ENCODE results near the gene BRD2. TPM values are rescaled to one million over a fixed set of nuclear protein-coding genes. Genes with fewer than 3 reads are reported as not detected.
"Not testable (repeated sequence)": the region's sequence is repeated elsewhere in the genome, so short reads cannot be mapped to it uniquely, and the experiment has no call there.

BRD2 gene
- total RNA-seq, 1 donor from 2014 or later = 63.4 TPM

- DNase-seq = no peak
- no peak for TF ChIP-seq CTCF (IDR thresholded peaks at IDR 0.05; ENCODE audit: borderline replicate concordance)
- Histone ChIP-seq H3K27ac (replicated peaks) (peak within 1 kb of the TSS; percentile 91), H3K4me1 (peaks cover 19% of the 10 kb centered on the region), H3K36me3 (no peaks in the 10 kb centered on the region), H3K27me3 (ENCODE audit: low read depth) (peaks cover 10% of the 10 kb centered on the region), H3K4me3 (peak within 1 kb of the TSS; percentile 67), H3K9me3 (replicated peaks) (peaks cover under 1% of the 10 kb centered on the region)
- intact Hi-C loops (cut with micrococcal nuclease) = no loop called here
Measured at GRCh38 chr6:32940656-32941213, 27.7 kb upstream of the BRD2 start, which contains the start of gene HLA-DMB. HLA-DMB (minus strand) TSS chr6:32941028; CDS start chr6:32940807, 221 bp downstream.

DNA sequence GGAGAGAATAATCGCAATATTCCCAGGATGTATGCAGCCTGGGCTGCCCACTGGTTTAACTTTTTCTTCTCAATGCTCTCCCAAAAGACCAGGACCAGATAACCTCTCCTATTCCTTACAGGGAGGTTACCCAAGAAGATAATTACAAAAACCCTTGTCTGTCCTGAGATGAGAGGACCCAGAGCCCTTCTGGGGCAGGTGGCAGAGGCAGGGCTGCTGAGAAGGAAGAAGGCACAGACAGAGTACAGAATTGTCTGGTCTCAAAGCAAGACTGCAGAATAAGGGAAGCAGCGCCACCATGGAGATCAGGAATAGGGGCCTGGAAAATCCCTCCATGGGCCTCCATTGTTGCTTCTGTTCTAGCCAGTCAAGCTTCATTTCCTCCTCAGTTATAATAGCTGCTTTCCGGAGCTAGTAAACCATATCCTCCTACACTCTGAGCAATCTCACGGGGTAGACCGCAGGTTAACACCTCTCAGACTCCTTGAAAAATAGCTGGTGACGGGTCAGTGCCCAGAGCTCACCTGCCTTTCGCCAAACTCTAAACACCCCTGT is 27.1 kb upstream of the BRD2 start:
- DNase-seq = no peak
- peaks cover 10% of the 10 kb centered on the region for H3K27me3 ChIP-seq (ENCODE audit: low read depth)
- peak overlapping the region; percentile 91 for H3K27ac ChIP-seq (replicated peaks)
- peaks cover 19% of the 10 kb centered on the region for H3K4me1 ChIP-seq
- no peak for TF ChIP-seq CTCF (IDR thresholded peaks at IDR 0.05; ENCODE audit: borderline replicate concordance)
- no peaks in the 10 kb centered on the region for H3K36me3 ChIP-seq
- peak overlapping the region; percentile 67 for H3K4me3 ChIP-seq
- intact Hi-C loops (cut with micrococcal nuclease) = no loop called here
- H3K9me3 ChIP-seq (replicated peaks) = peaks cover 6% of the 10 kb centered on the region

DNA sequence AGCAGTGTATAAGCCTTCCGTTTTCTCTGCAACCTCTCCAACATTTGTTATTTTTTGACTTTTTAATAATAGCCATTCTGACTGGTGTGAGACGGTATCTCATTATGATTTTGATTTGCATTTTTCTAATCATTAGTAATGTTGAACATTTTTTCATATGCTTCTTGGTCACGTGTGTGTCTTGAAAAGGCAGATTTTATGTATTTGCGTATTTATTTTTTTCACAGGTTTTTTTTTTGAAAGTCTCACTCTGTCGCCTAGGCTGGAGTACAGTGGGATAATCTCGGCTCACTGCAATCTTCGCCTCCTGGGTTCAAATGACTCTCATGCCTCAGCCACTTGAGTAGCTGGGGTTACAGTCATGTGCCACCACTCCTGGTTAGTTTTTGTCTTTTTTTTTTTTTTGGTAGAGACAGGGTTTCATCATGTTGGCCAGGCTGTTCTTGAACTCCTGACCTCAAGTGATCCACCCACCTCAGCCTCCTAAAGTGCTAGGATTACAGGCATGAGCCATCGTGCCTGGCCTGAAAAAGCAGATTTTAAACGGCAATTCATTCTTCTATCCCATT is 25.8 kb upstream of the BRD2 start:
- H3K9me3 ChIP-seq (replicated peaks); H3K27me3 ChIP-seq (ENCODE audit: low read depth); H3K27ac ChIP-seq (replicated peaks); DNase-seq; H3K36me3 ChIP-seq; intact Hi-C loops (cut with micrococcal nuclease); H3K4me3 ChIP-seq: not testable (repeated sequence)
- H3K4me1 ChIP-seq = peaks cover 19% of the 10 kb centered on the region

- no peaks in the 10 kb centered on the region for H3K36me3 ChIP-seq
- H3K4me3 ChIP-seq = no peak overlapping the region
- peaks cover 8% of the 10 kb centered on the region for H3K9me3 ChIP-seq (replicated peaks)
- no peak for DNase-seq
- intact Hi-C loops (cut with micrococcal nuclease) = no loop called here
- peaks cover 19% of the 10 kb centered on the region for H3K4me1 ChIP-seq
- peak overlapping the region; percentile 36 for H3K27ac ChIP-seq (replicated peaks)
- no peak for TF ChIP-seq CTCF (IDR thresholded peaks at IDR 0.05; ENCODE audit: borderline replicate concordance)
- peaks cover 2% of the 10 kb centered on the region for H3K27me3 ChIP-seq (ENCODE audit: low read depth)
Measured at GRCh38 chr6:32943864-32944649, 24.3 kb upstream of the BRD2 start.

DNA sequence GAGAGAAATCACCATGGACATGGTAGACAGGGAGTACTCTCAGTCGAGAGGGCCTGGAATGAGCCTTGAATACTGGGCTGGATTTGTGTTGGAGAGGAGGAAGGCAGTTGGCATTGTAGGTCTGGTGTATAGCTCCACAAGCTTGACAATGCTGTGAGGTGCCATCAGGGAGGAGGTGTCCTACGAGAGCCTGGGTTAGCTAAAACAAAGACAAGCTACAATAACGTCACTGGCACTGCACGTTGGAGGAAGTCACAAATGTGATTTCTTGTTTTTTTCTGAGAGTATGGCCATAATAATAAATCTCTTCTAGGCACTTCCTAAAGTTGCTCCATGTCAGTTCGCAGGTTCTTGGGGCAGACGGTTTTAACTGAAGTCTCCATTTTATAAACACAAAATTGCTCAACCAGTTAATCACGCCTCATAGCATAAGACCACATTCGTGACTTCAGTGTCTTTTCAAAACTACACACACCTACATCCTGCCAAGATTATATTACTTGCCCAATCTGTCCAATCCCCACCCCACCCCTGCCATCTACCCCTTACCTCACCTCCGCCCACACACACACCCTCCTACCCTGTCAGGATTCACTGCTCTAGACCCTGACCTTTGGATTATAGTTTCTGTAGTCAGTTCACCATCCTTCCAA is 23.2 kb upstream of the BRD2 start:
- Histone ChIP-seq H3K4me3 (no peak overlapping the region), H3K27me3 (ENCODE audit: low read depth) (no peaks in the 10 kb centered on the region), H3K9me3 (replicated peaks) (peaks cover 8% of the 10 kb centered on the region), H3K4me1 (peaks cover 13% of the 10 kb centered on the region), H3K27ac (replicated peaks) (no peak overlapping the region), H3K36me3 (no peaks in the 10 kb centered on the region)
- TF ChIP-seq CTCF (IDR thresholded peaks at IDR 0.05; ENCODE audit: borderline replicate concordance) = no peak
- DNase-seq = no peak
- intact Hi-C loops (cut with micrococcal nuclease) = no loop called here
